ENCODE data around the gene SASH1. TPM values are rescaled to one million over a fixed set of nuclear protein-coding genes. Genes with fewer than 3 reads are reported as not detected.

SASH1 gene
- total RNA-seq, 1 experiment from 2014 or later, result 27.4 TPM

DNA sequence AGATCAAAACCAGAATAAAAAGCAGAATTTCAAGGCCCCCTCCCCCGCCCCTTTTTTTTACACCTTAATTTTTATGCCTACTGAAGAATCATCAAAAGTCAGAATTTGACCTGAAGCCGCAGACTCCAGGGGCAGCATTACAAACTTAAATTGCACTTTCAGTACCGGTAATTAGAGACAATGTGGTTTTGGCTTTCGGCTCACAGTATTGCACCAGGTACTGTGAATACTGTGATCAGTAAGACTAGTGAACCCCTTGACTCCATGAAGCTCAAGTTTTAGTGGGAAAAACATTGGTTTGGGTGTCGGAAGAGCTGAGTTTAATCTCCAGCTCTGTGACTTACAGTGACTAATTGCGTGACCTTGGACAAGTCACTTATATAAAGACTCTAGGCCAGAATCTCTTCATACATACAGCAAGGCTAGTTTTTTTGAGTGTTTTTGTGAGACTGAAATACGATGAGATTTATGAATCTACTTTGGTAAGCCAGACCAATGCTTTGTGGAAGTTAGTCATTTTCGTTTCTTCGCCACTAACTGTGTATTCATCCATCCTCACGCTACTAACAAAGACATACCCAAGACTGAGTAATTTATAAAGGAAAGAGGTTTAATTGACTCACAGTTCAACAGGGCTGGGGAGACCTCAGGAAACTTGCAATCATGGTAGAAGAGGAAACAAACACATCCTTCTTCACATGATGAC is 114.7 kb downstream of the SASH1 start:
- DNase-seq (ENCODE audit: low spot score), result no peak
- Mint-ChIP-seq H3K4me1 (peaks cover 9% of the 10 kb centered on the region; the same call in 1 of the 2 replicates), H3K9me3 (no peaks in the 10 kb centered on the region), H3K36me3 (no peaks in the 10 kb centered on the region), H3K4me3 (no peak overlapping the region), H3K27me3 (ENCODE audit: low read depth) (no peaks in the 10 kb centered on the region), H3K27ac (peak overlapping the region; percentile 33)
- ATAC-seq, result no peak
- TF ChIP-seq JAZF1 (CRISPR knock-in tag; IDR thresholded peaks at IDR 0.05) (no peak), SP1 (CRISPR knock-in tag; conservative IDR thresholded peaks at IDR 0.05) (no peak), NR1H2 (CRISPR knock-in tag; IDR thresholded peaks at IDR 0.05) (no peak), ZNF671 (CRISPR knock-in tag; IDR thresholded peaks at IDR 0.05) (no peak), TEAD1 (CRISPR knock-in tag; IDR thresholded peaks at IDR 0.05) (no peak), CBFB (CRISPR knock-in tag; IDR thresholded peaks at IDR 0.05; ENCODE audit: low read depth) (no peak), FOXP1 (CRISPR knock-in tag; IDR thresholded peaks at IDR 0.05; ENCODE audit: borderline replicate concordance) (no peak), ZNF396 (CRISPR knock-in tag; IDR thresholded peaks at IDR 0.05; ENCODE audit: borderline replicate concordance) (no peak), NFATC4 (CRISPR knock-in tag; IDR thresholded peaks at IDR 0.05) (no peak)
- TF ChIP-seq, protein P1, sequence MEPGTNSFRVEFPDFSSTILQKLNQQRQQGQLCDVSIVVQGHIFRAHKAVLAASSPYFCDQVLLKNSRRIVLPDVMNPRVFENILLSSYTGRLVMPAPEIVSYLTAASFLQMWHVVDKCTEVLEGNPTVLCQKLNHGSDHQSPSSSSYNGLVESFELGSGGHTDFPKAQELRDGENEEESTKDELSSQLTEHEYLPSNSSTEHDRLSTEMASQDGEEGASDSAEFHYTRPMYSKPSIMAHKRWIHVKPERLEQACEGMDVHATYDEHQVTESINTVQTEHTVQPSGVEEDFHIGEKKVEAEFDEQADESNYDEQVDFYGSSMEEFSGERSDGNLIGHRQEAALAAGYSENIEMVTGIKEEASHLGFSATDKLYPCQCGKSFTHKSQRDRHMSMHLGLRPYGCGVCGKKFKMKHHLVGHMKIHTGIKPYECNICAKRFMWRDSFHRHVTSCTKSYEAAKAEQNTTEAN (CRISPR knock-in tag; IDR thresholded peaks at IDR 0.05), result no peak
- TF ChIP-seq, protein P2, sequence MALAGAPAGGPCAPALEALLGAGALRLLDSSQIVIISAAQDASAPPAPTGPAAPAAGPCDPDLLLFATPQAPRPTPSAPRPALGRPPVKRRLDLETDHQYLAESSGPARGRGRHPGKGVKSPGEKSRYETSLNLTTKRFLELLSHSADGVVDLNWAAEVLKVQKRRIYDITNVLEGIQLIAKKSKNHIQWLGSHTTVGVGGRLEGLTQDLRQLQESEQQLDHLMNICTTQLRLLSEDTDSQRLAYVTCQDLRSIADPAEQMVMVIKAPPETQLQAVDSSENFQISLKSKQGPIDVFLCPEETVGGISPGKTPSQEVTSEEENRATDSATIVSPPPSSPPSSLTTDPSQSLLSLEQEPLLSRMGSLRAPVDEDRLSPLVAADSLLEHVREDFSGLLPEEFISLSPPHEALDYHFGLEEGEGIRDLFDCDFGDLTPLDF (CRISPR knock-in tag; IDR thresholded peaks at IDR 0.05), result no peak
- TF ChIP-seq, protein P3, sequence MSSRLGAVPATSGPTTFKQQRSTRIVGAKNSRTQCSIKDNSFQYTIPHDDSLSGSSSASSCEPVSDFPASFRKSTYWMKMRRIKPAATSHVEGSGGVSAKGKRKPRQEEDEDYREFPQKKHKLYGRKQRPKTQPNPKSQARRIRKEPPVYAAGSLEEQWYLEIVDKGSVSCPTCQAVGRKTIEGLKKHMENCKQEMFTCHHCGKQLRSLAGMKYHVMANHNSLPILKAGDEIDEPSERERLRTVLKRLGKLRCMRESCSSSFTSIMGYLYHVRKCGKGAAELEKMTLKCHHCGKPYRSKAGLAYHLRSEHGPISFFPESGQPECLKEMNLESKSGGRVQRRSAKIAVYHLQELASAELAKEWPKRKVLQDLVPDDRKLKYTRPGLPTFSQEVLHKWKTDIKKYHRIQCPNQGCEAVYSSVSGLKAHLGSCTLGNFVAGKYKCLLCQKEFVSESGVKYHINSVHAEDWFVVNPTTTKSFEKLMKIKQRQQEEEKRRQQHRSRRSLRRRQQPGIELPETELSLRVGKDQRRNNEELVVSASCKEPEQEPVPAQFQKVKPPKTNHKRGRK (CRISPR knock-in tag; IDR thresholded peaks at IDR 0.05; ENCODE audit: borderline replicate concordance), result no peak
- TF ChIP-seq, protein P4, sequence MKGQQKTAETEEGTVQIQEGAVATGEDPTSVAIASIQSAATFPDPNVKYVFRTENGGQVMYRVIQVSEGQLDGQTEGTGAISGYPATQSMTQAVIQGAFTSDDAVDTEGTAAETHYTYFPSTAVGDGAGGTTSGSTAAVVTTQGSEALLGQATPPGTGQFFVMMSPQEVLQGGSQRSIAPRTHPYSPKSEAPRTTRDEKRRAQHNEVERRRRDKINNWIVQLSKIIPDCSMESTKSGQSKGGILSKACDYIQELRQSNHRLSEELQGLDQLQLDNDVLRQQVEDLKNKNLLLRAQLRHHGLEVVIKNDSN (CRISPR knock-in tag; IDR thresholded peaks at IDR 0.05), result no peak
- TF ChIP-seq, protein P5, sequence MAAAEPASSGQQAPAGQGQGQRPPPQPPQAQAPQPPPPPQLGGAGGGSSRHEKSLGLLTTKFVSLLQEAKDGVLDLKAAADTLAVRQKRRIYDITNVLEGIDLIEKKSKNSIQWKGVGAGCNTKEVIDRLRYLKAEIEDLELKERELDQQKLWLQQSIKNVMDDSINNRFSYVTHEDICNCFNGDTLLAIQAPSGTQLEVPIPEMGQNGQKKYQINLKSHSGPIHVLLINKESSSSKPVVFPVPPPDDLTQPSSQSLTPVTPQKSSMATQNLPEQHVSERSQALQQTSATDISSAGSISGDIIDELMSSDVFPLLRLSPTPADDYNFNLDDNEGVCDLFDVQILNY (CRISPR knock-in tag; IDR thresholded peaks at IDR 0.05), result no peak
- CTCF ChIA-PET, result interaction anchor here (0.6 to 1.2 kb wide), 2 partner anchors 8 to 277 kb away, joined by 3 to 4 read pairs; no protein-coding TSS in a partner anchor
- POLR2A ChIA-PET, result no interaction called here

DNA sequence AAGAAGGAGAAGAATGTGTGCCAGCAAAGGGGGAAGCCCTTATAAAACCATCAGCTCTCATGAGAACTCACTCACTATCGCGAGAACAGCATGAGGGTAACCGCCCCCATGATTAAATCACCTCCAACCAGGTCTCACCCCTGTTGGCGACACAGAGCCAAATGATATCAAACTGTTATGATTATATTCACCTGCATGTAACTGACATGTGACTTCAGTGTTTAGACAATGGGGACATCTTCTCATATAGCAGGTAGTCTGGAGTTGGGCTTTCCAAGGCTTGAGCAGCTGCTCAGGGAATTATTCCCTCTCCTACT is 115.2 kb downstream of the SASH1 start:
- peaks cover 9% of the 10 kb centered on the region; the same call in 1 of the 2 replicates for H3K4me1 Mint-ChIP-seq
- no peaks in the 10 kb centered on the region for H3K27me3 Mint-ChIP-seq (ENCODE audit: low read depth)
- ATAC-seq (no peak), DNase-seq (ENCODE audit: low spot score) (no peak)
- ChIA-PET POLR2A (no interaction called here), CTCF (interaction anchor here (0.6 kb wide), 1 partner anchor 8 kb away, joined by 3 read pairs; no protein-coding TSS in a partner anchor)
- H3K36me3 Mint-ChIP-seq, result no peaks in the 10 kb centered on the region
- no peaks in the 10 kb centered on the region for H3K9me3 Mint-ChIP-seq
- H3K27ac Mint-ChIP-seq, result no peak overlapping the region
- no peak overlapping the region for H3K4me3 Mint-ChIP-seq
- TF ChIP-seq, protein P6, sequence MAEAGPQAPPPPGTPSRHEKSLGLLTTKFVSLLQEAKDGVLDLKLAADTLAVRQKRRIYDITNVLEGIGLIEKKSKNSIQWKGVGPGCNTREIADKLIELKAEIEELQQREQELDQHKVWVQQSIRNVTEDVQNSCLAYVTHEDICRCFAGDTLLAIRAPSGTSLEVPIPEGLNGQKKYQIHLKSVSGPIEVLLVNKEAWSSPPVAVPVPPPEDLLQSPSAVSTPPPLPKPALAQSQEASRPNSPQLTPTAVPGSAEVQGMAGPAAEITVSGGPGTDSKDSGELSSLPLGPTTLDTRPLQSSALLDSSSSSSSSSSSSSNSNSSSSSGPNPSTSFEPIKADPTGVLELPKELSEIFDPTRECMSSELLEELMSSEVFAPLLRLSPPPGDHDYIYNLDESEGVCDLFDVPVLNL (CRISPR knock-in tag; IDR thresholded peaks at IDR 0.05; ENCODE audit: borderline replicate concordance, low read depth), result no peak
- TF ChIP-seq, protein P5 (CRISPR knock-in tag; IDR thresholded peaks at IDR 0.05), result no peak
- TF ChIP-seq JAZF1 (CRISPR knock-in tag; IDR thresholded peaks at IDR 0.05), result no peak
- TF ChIP-seq, protein P7, sequence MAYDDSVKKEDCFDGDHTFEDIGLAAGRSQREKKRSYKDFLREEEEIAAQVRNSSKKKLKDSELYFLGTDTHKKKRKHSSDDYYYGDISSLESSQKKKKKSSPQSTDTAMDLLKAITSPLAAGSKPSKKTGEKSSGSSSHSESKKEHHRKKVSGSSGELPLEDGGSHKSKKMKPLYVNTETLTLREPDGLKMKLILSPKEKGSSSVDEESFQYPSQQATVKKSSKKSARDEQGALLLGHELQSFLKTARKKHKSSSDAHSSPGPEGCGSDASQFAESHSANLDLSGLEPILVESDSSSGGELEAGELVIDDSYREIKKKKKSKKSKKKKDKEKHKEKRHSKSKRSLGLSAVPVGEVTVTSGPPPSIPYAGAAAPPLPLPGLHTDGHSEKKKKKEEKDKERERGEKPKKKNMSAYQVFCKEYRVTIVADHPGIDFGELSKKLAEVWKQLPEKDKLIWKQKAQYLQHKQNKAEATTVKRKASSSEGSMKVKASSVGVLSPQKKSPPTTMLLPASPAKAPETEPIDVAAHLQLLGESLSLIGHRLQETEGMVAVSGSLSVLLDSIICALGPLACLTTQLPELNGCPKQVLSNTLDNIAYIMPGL (CRISPR knock-in tag; IDR thresholded peaks at IDR 0.05), result no peak
- no peak for TF ChIP-seq ZNF121 (CRISPR knock-in tag; IDR thresholded peaks at IDR 0.05)
- TF ChIP-seq MXD4 (CRISPR knock-in tag; IDR thresholded peaks at IDR 0.05; ENCODE audit: borderline replicate concordance), result no peak
- TF ChIP-seq ZNF232 (CRISPR knock-in tag; IDR thresholded peaks at IDR 0.05), result no peak
- TF ChIP-seq, protein P8, sequence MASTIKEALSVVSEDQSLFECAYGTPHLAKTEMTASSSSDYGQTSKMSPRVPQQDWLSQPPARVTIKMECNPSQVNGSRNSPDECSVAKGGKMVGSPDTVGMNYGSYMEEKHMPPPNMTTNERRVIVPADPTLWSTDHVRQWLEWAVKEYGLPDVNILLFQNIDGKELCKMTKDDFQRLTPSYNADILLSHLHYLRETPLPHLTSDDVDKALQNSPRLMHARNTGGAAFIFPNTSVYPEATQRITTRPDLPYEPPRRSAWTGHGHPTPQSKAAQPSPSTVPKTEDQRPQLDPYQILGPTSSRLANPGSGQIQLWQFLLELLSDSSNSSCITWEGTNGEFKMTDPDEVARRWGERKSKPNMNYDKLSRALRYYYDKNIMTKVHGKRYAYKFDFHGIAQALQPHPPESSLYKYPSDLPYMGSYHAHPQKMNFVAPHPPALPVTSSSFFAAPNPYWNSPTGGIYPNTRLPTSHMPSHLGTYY (CRISPR knock-in tag; IDR thresholded peaks at IDR 0.05), result no peak

All from WTC11 (cell line).